RPMI8226 (cell line): ENCODE measurements around the gene STK31.
"Not testable (repeated sequence)": the region's sequence is repeated elsewhere in the genome, so short reads cannot be mapped to it uniquely, and the experiment has no call there.

Source experiments
- DNase-seq: peaks from one replicate; pipeline ENCODE4 v3.0.0-alpha.2; 2015

The STK31 gene, protein sequence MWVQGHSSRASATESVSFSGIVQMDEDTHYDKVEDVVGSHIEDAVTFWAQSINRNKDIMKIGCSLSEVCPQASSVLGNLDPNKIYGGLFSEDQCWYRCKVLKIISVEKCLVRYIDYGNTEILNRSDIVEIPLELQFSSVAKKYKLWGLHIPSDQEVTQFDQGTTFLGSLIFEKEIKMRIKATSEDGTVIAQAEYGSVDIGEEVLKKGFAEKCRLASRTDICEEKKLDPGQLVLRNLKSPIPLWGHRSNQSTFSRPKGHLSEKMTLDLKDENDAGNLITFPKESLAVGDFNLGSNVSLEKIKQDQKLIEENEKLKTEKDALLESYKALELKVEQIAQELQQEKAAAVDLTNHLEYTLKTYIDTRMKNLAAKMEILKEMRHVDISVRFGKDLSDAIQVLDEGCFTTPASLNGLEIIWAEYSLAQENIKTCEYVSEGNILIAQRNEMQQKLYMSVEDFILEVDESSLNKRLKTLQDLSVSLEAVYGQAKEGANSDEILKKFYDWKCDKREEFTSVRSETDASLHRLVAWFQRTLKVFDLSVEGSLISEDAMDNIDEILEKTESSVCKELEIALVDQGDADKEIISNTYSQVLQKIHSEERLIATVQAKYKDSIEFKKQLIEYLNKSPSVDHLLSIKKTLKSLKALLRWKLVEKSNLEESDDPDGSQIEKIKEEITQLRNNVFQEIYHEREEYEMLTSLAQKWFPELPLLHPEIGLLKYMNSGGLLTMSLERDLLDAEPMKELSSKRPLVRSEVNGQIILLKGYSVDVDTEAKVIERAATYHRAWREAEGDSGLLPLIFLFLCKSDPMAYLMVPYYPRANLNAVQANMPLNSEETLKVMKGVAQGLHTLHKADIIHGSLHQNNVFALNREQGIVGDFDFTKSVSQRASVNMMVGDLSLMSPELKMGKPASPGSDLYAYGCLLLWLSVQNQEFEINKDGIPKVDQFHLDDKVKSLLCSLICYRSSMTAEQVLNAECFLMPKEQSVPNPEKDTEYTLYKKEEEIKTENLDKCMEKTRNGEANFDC

DNA sequence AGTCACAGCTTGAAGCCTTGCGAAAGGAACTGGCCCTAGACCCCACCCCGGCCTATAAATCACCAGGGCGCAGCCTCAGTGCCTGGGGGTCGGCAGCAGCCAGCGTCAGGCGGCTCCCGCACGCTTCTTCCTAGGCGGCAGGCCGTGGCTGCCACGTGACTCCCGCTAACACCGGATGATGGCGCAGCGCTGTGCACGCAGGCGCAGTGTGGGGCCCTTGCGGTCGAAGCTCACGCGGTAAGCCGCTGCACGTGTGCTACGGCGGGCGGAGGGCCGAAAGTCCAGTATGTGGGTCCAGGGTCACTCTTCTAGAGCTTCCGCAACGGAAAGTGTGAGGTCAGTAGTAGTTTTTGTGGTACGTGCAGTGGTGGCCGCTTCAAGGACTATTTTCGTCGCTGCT, at the start of gene STK31:
Gene STK31, plus strand, starts transcription at position 220 of the 400 bp plus-strand sequence. Its CDS starts 67 bp downstream, at position 287.
- no peak for DNase-seq

- no peak for DNase-seq
Observed at GRCh38 chr7:23661385-23661784, 48.6 kb upstream of the STK31 start.

- DNase-seq = no peak
Observed at GRCh38 chr7:23662124-23662983, 47.7 kb upstream of the STK31 start.

DNA sequence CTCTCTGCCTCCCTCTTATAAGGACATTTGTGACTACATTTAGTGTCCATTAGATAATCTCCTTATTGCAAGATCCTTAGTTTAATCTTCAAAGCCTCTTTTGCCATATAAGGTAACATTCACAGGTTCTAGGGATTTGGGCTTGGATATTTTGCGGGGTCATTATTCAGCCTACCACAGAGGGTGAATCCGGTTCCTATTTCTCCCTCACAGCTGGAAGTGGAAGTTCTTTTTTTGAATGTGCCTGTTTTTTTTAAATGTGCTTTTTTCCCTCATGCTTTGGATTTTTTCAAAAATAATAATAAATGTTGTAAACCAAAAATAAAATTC, 47.1 kb upstream of the STK31 start:
- DNase-seq = no peak

GRCh38 chr7:23664122-23664521, 45.9 kb upstream of the STK31 start:
- DNase-seq = no peak

DNA sequence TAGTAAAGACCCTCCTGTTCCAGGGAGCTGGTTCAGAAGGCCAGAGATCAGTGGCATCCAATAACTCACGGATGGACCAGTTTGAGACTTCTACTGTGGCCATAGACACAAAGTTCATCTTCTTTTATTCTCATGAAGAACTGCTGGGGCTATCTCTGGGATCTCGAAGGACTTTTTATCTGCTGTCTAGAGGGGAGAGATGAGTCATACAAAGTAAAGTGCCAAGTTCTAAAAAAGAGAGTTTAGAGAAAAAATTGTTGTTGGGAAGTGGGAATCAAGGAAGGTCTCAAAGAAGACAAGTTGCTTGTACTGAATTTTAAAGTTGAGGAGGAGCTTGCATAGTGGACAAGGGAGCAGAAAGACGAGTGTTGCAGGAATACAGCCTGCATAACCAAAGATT, 38.0 kb upstream of the STK31 start:
- DNase-seq = no peak

DNA sequence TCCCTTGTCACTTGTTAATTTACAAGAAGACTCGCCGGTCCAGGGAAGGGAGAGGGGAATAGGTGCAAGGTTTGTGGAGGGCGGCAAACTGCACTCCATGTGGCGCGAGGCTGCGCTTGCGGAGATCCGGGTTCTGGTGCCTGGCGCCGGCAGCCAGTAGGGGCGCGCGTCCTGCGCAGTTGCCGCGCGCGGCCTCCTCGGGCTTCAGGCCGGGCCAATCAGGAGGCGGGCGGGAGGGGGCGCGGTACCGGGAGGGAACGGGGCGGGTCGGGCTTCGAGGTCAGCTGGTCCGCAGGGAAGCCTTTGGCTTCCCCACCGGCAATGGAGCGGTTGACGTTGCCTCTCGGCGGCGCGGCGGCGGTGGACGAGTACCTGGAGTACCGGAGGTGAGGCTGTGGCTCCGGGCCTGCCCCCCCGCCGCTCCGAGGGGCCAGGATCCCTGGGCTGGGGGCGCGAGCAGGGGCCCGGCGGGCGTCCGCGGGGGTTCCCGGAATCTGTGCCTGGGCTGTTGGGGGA, 30.1 kb upstream of the STK31 start, which contains the start of gene FAM221A:
Gene FAM221A, plus strand, starts transcription at position 302 of the 516 bp plus-strand sequence. Its CDS starts 20 bp downstream, at position 322.
- DNase-seq = peak; percentile 46

DNA sequence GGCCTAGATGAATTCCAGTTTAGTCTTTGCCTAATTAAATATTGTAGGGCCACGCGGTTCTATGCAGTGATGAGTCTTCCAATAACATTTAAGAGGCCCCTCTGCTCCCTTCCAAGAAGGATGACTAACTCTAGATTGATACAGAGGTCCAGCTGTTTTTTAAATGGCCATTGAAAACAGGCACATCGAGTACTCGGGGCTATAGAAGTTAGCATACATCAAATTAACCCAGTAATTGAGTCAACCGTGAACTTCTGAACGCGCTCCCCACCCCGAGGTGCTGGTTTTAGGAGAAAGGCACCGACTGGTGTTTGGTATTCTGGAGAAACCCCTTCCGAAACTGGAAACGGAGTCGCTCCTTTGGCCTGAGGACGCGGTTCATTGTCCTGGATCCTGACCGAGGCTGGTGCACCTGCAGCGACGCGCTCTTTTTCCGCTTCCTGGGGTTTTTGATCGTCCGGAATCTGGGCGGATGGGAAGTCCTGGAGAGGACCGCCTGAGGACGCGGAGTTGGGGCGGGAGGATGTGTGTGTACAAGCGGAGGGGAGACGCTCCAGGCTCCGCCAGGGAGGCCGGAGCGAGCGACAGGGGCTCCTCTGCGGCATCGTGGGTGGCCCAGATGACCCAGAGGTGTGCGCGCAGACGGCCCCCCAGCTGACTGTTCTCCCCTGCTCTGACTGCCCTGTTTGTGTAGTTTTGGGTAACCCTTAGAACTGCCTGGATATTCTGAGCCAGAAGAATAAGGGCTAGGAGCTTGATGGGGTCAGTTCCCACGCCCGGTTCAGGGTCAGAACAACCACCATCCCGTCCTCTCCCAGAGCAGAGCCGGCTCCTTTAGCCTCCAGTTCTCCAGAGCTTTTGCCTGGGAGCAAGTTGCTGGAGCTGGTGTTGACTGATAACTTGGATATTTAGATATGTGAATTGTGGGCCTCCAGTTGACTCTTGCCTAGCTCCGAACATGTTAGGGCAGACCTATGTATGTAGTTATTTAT, 29.3 kb upstream of the STK31 start:
- no peak for DNase-seq

- DNase-seq = not testable (repeated sequence)
Observed at GRCh38 chr7:23684041-23684440, 26.0 kb upstream of the STK31 start.

GRCh38 chr7:23685731-23686130, 24.3 kb upstream of the STK31 start:
- DNase-seq = peak; percentile 13

DNA sequence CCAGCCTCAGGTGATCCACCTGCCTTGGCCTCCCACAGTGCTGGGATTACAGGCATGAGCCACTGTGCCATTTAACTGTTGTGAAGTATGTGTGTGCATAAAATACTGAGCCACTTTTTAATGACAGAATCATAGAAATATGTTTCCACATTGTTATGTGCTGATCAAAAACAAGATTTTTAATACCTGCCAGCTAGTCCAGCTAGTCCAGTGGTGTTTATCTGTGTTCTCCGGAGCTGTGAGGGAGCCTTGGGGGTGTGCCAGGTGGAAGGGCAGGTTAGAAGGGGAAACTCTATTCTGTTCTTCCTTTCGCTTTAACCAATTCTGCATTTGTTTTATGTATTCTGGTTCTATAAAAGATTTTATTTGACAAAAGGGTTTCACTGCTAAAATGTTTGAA, 23.0 kb upstream of the STK31 start:
- no peak for DNase-seq

DNA sequence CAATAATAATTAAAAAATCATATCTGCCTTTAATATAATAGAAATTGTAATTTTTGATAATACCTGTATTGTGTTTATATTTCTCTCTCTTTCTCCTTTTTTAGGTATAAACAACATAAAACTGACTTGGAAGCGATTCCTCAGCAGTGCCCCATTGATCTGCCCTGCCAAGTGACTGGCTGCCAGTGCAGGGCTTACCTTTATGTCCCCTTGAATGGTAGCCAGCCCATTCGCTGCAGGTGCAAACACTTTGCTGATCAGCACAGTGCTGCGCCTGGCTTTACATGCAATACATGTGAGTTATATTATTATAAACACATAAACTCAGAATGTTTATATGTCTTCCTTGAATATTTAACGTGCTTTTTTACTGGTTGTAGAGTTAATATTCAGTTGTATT, 20.9 kb upstream of the STK31 start:
- DNase-seq = no peak

- DNase-seq = no peak
Observed at GRCh38 chr7:23691320-23691719, 18.7 kb upstream of the STK31 start.

- no peak for DNase-seq
Observed at GRCh38 chr7:23693224-23693623, 16.8 kb upstream of the STK31 start.

GRCh38 chr7:23696916-23697441, 13.0 kb upstream of the STK31 start:
- DNase-seq = peak; percentile 60

GRCh38 chr7:23698822-23699221, 11.2 kb upstream of the STK31 start:
- no peak for DNase-seq

DNA sequence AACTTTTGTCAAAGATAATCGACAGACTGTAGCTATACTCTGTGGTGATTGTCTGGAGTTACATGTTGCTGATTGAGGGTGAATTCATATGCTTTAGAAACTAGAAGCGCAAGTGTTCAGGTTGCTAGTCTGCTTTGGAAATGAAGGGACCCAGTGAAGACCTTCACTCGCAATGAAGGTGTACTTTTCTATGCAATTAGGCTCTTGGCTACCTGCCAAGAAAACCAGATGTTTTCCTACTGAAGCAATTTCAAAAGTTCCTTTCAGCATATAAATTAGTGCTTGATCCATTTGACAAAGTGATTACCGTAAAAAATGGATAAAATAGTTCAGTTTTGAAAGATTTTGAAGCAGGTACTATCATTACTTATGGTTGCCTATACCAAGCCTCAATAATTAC, 10.0 kb upstream of the STK31 start:
- peak; percentile 33 for DNase-seq

DNA sequence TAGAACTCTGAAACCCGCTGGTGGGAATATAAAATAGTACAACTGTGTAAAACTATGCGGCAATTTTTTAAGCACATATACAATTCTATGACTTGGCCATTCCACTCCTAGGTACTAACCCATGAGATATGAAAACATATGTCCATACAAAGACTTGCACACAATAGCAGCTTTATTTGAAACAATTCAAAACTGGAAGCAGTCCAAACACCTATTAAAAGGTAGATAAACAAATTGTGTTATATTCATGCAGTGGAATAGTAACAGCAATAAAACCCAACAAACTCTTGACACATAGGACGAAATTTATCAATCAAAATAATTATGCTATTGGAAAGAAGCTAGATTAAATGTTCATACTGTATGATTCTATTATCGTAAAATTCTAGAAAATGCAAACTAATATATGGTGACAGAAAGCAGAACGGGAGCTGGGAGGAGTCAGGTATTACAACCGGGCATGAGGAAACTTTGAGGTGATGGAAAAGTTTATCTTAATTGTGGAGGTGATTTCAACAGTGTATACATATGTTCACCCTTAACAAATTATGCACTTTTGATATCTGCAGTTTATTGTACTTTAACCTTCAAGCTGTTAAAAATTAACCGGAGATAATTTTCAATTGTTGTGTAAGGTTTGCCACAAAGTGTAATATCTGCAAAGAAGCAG, 803 bp upstream of the STK31 start:
- no peak for DNase-seq

DNA sequence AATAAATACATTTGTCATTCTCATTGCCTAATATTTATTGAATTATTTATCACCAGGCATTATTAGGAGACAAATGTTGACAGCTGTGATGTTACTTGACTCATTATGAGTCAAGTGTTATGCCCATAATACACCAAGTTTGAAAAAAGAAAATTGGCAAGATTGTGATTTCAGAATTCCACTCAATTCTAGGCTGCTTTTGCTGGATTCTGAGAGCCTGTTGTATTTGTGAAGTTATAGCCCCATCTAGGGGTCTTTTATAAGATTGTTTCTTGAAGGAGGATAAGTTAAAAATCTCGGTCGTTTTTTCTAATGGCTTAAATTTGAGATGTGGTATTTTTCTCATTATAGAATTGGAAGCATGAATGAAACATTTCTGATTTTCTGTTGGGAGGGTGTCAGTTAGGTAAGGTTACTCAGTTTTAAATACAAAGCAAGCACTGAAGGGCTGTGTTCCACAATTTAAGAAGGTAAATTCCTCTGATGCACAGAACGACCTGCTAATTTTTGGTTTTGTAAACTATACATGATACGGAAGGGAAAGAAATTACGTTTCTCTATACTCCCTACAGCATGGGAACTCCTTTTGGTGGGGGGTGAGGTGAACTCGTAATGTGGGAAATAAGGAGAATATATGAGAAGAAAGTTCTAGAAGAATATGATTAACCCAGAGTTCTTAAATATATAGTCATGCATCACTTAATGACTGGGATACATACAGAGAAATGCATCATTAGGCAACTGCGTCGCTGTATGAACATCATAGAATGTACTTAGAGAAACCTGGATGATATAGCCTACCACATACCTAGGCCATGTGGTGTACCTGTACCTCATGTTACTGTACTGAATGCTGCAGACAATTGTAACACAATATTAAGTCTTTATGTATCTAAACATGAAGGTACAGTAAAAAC, 2.6 kb downstream of the STK31 start:
- DNase-seq = peak; percentile 48
